Measurements from ENCODE around the gene SVBP.

Gene SVBP

GRCh38 chr1:42758641-42759040 lies 58.6 kb downstream of the SVBP start:
- no peak for DNase-seq

GRCh38 chr1:42757892-42758275 lies 59.3 kb downstream of the SVBP start:
- no peak for DNase-seq

All from islet precursor cell (in vitro differentiated cells).